NK-92 (cell line): ENCODE results near the gene EPB41L3.

ENCODE experiments used
- DNase-seq: peaks from one replicate; lab custom pipeline; 2025; ENCODE audit not compliant: unreplicated experiment; lab: John Stamatoyannopoulos, UW

EPB41L3 gene

DNA sequence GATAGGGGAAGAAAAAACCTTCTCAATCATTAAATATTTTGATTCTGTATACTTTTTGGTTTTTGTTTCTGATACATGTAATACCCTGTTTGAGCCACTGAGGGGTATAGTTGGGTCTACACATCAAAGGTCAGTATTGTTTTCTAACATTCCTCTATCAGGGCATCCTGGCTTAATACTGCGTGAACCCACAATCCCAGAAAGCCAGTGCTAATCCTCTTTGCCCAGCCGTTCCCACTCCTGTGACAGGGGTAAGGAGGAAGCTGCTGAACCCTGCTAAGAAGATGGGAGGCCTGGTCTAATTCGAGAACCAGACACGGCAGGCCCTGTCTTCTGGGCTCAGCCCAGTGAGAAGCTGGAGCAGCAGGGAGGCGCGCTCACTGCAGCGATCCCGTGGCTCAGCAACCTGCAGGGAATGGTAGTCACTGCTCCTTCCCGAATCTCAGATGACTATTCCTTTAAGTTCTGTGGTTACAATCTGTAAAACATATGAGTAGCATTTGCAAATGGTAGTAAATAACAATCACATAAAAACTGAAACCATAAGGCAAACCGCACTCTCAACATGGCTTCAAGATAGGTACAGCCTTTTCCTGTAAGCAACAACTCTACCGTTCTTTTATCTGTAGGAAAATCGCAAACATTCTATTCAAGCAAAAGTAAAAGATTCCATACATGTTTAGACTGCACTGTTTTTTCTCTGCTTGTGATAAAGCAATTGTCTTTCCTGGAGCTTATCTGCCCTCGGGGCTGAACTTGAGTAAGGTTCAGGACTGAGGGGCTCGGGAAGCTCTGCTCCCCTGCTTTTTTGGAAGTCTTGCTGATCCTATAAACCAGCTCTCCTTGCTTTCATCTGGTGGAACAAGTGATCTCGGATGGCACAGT is 87.0 kb downstream of the EPB41L3 start:
- no peak for DNase-seq

GRCh38 chr18:5455674-5456073 is 88.1 kb downstream of the EPB41L3 start:
- no peak for DNase-seq

- no peak for DNase-seq
These were observed 90.8 kb downstream of the EPB41L3 start for GRCh38 chr18:5452943-5453443.

DNA sequence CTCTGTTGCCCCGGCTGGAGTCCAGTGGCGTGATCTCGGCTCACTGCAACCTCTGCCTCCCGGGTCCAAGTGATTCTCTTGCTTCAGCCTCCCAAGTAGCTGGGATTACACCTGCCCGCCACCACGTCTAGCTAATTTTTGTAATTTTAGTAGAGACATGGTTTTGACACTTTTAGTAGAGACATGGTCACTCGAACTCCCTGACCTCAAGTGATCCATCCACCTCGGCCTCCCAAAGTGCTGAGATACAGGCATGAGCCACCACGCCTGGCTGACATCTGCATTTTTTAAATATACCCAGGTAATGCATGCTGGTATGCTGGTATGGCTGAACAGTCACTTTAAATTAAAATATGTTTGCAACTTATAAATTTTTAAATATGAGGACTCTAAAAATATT is 91.9 kb downstream of the EPB41L3 start:
- no peak for DNase-seq

GRCh38 chr18:5451150-5451549 is 92.6 kb downstream of the EPB41L3 start:
- DNase-seq: no peak

- no peak for DNase-seq
These were observed 93.8 kb downstream of the EPB41L3 start for GRCh38 chr18:5449858-5450509.

DNA sequence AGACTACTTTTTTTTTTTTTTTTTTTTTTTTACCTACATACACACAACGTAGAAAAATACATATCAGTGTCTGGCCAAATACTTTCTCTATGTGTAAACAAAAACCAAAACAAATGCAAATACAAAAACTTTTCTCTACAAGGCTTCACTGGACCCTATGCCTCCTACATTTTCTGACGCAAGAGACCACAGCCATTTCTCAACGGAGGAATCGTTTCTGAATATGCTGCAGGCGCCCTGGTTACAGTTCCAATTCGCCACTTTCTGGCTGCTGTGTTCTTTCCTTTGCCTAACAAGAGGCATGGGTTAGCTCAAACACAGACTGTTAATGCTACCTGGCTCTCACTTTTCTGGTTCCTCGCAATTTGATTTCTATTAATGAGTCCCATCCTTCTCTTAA is 96.4 kb downstream of the EPB41L3 start:
- DNase-seq: no peak

- no peak for DNase-seq
These were observed 99.0 kb downstream of the EPB41L3 start for GRCh38 chr18:5444847-5445246.

GRCh38 chr18:5444269-5444668 is 99.5 kb downstream of the EPB41L3 start:
- no peak for DNase-seq

DNA sequence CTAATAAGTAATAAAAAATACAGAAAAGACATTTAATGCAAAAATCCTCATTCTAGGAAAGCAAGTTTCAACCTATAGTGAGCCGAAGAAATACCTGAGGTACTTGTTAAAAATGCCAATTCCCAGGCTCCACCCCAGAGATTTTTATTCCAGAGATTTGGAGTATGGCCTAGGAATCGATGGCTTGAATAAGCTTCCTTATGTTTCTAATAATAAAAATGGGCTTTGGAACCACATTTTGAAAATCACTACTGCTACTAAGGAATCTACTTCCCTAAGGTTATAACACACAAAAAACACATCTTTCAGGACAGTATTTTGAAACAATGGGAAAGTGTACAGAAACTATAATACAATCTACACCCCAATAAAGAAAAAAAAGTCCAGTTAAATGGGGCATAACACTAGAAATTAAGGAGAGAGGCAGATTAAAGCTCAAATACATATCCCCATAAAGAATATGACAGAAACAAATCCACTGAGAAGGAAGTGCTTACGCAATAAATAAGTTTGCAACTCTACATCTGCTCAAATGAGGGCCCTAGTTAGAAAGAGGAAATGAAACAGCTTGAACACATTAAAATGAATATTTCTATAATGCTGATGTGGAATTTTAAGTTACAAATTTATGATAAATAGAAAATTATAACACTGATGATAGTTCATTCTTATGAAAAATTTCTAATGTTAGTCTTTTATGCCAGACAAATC is 103.7 kb downstream of the EPB41L3 start:
- DNase-seq: no peak

- no peak for DNase-seq
These were observed 109.4 kb downstream of the EPB41L3 start for GRCh38 chr18:5434425-5434824.

DNA sequence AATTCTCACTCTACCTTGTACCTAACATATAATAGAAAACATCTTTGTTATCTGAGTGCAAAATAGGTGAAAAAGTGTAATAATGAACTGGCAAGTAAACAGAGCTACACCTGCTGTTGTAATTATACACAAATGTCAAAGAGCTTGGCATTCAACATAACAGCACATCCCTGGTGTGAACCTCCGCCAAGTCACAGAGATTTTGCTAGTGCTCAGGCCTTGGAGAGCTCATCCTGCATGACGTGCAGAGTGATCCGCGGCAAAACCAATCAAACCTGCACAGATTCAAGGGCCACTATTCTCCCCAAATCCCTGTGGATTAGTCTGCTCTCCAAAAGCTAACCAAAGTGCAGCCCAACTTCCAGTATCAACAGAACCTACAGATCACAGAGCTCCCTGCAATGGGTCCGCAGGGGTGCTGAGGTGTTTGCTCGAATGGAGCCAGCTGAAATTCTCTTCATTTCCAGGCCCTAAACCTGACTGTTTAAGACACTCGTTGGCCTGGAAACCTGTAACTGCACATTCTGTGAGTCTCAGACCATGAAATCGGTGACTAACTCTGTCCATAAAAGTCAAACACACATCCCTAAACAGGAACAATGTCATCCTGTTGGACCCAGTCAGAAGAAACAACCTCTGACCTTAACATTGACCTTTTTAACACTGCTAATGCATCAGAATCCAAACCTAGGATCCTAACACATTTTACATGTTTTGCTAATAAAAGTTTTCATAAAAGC is 111.8 kb downstream of the EPB41L3 start:
- no peak for DNase-seq

DNA sequence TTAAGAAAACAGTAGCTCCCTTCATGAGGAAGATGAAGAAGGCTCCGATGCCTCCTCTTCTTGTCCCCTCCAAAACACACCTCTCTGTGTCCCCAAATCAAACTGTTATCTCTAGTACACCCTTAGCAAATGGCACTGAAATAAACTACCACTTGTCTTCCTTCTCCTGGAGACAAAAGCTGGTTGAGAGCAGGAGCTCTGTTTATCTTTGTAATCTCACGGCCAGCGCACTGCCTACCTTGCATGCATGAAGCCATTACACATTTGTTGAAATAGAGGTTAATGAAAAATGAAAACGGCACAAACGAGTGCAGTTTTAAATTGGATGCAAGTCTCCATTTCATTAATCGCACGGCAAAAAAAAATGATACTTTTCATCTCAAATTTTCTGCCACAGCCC is 113.7 kb downstream of the EPB41L3 start:
- DNase-seq: no peak

DNA sequence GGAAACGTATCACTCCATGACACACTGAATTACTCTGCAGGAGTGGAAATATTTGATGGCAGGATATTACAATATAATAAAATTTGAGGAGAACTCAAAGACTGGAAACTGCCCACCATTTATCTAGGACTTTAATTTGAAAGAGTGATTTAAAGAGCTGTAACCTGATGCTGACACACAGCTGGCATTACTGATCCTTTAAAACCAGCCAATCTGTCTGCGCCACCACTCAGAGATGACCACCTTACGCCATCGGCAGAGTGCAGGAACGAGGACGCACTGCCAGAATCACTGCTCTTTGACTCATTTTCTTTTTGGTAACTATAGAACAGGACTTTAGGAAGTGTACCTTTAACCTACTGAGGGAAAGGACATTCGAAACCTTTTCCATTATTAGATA is 114.1 kb downstream of the EPB41L3 start:
- no peak for DNase-seq

DNA sequence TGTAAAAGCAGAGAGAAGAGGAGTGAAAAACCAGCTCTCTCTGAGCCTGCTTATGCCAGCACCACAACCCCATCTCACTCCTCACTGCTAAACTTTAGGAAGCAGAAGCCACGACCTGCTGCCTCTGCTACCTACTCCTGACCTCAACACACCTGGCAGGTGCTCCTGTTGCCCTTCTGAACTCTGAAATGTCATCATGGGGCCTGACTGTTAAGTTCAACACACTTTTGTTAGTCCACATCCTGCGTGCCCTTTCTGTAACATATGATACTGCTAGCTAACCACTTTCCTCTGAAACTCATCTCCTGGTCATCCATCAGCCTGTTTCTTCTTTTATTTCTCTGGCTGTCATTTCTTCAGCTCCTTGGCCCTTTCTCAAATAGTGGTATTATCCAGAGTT is 118.1 kb downstream of the EPB41L3 start:
- no peak for DNase-seq

GRCh38 chr18:5424903-5425664 is 118.7 kb downstream of the EPB41L3 start:
- DNase-seq: no peak

- no peak for DNase-seq
These were observed 121.2 kb downstream of the EPB41L3 start for GRCh38 chr18:5422626-5423025.

- no peak for DNase-seq
These were observed 121.8 kb downstream of the EPB41L3 start for GRCh38 chr18:5421981-5422380.

GRCh38 chr18:5420906-5421305 is 122.9 kb downstream of the EPB41L3 start:
- no peak for DNase-seq

DNA sequence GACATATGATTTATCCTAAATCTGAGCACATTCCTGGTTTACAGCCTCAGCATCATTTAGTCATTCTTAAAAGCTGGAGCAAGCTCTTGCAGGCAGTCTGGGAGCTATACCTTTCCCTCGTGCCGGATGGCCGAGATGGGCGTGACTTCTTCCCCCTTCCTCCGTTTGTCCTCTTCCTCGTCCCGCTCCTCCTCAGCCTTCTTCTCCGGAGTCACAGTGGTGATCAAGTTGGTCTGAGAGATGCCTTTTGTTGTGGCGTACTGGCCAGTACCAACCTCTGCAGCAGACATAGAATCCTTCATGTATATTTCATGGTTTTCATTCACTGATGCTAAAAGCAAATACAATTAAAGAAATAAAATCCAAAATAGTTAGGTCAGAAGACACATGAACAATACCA is 124.2 kb downstream of the EPB41L3 start:
- no peak for DNase-seq
